ENCODE data around the gene KRT77. TPM values are rescaled to one million over a fixed set of nuclear protein-coding genes. Genes with fewer than 3 reads are reported as not detected.

KRT77 gene
- total RNA-seq, 2 experiments from 2014 or later = not detected

- Mint-ChIP-seq H3K27ac (no peak overlapping the region), H3K27me3 (peaks cover 6% of the 10 kb centered on the region), H3K9me3 (no peaks in the 10 kb centered on the region), H3K36me3 (no peaks in the 10 kb centered on the region), H3K4me3 (no peak overlapping the region), H3K4me1 (peaks cover 5% of the 10 kb centered on the region)
- no peak for DNase-seq
Measured at GRCh38 chr12:52708010-52708409, 4.7 kb upstream of the KRT77 start.

- Mint-ChIP-seq H3K27ac (no peak overlapping the region), H3K27me3 (no peaks in the 10 kb centered on the region), H3K36me3 (no peaks in the 10 kb centered on the region), H3K4me1 (peaks cover 5% of the 10 kb centered on the region), H3K4me3 (no peak overlapping the region), H3K9me3 (no peaks in the 10 kb centered on the region)
- no peak for DNase-seq
Measured at GRCh38 chr12:52704464-52704863, 1.1 kb upstream of the KRT77 start.

GRCh38 chr12:52703878-52704277 lies 554 bp upstream of the KRT77 start:
- DNase-seq = no peak
- Mint-ChIP-seq H3K27me3 (no peaks in the 10 kb centered on the region), H3K4me3 (no peak overlapping the region), H3K4me1 (peaks cover 5% of the 10 kb centered on the region), H3K27ac (no peak overlapping the region), H3K36me3 (no peaks in the 10 kb centered on the region), H3K9me3 (no peaks in the 10 kb centered on the region)

GRCh38 chr12:52702338-52702737 lies 986 bp downstream of the KRT77 start:
- no peaks in the 10 kb centered on the region for H3K9me3 Mint-ChIP-seq
- DNase-seq = no peak
- no peaks in the 10 kb centered on the region for H3K27me3 Mint-ChIP-seq
- H3K36me3 Mint-ChIP-seq = no peaks in the 10 kb centered on the region
- no peak overlapping the region for H3K27ac Mint-ChIP-seq
- H3K4me3 Mint-ChIP-seq = no peak overlapping the region
- H3K4me1 Mint-ChIP-seq = no peaks in the 10 kb centered on the region

- H3K4me3 Mint-ChIP-seq = no peak overlapping the region
Measured at GRCh38 chr12:52701281-52701680, 2.0 kb downstream of the KRT77 start.

GRCh38 chr12:52699960-52700359 lies 3.4 kb downstream of the KRT77 start:
- no peaks in the 10 kb centered on the region for H3K36me3 Mint-ChIP-seq
- H3K9me3 Mint-ChIP-seq = no peaks in the 10 kb centered on the region
- H3K4me3 Mint-ChIP-seq = no peak overlapping the region
- no peaks in the 10 kb centered on the region for H3K4me1 Mint-ChIP-seq
- no peak for DNase-seq
- no peaks in the 10 kb centered on the region for H3K27me3 Mint-ChIP-seq
- no peak overlapping the region for H3K27ac Mint-ChIP-seq

More at GRCh38 chr12:52701281-52701680, 2.0 kb downstream of the KRT77 start:
- H3K9me3 Mint-ChIP-seq = no peaks in the 10 kb centered on the region
- H3K4me1 Mint-ChIP-seq = no peaks in the 10 kb centered on the region
- no peak overlapping the region for H3K27ac Mint-ChIP-seq
- H3K36me3 Mint-ChIP-seq = no peaks in the 10 kb centered on the region
- H3K27me3 Mint-ChIP-seq = no peaks in the 10 kb centered on the region
- no peak for DNase-seq

GRCh38 chr12:52699373-52699772 lies 4.0 kb downstream of the KRT77 start:
- H3K4me3 Mint-ChIP-seq = no peak overlapping the region
- H3K9me3 Mint-ChIP-seq = no peaks in the 10 kb centered on the region
- H3K27ac Mint-ChIP-seq = no peak overlapping the region
- H3K27me3 Mint-ChIP-seq = no peaks in the 10 kb centered on the region
- no peak for DNase-seq
- no peaks in the 10 kb centered on the region for H3K4me1 Mint-ChIP-seq
- H3K36me3 Mint-ChIP-seq = no peaks in the 10 kb centered on the region

- Mint-ChIP-seq H3K4me3 (no peak overlapping the region), H3K27ac (no peak overlapping the region), H3K36me3 (no peaks in the 10 kb centered on the region), H3K9me3 (no peaks in the 10 kb centered on the region), H3K27me3 (no peaks in the 10 kb centered on the region), H3K4me1 (no peaks in the 10 kb centered on the region)
- no peak for DNase-seq
Measured at GRCh38 chr12:52698651-52699340, 4.5 kb downstream of the KRT77 start.

GRCh38 chr12:52697058-52697582 lies 6.2 kb downstream of the KRT77 start:
- DNase-seq = no peak
- no peaks in the 10 kb centered on the region for H3K27me3 Mint-ChIP-seq
- H3K9me3 Mint-ChIP-seq = no peaks in the 10 kb centered on the region
- H3K36me3 Mint-ChIP-seq = no peaks in the 10 kb centered on the region
- H3K4me1 Mint-ChIP-seq = no peaks in the 10 kb centered on the region
- no peak overlapping the region for H3K27ac Mint-ChIP-seq
- no peak overlapping the region for H3K4me3 Mint-ChIP-seq

GRCh38 chr12:52696588-52696987 lies 6.7 kb downstream of the KRT77 start:
- H3K9me3 Mint-ChIP-seq = no peaks in the 10 kb centered on the region
- H3K36me3 Mint-ChIP-seq = no peaks in the 10 kb centered on the region
- H3K4me1 Mint-ChIP-seq = peaks cover 2% of the 10 kb centered on the region
- no peak overlapping the region for H3K27ac Mint-ChIP-seq
- no peak for DNase-seq
- H3K27me3 Mint-ChIP-seq = no peaks in the 10 kb centered on the region
- no peak overlapping the region for H3K4me3 Mint-ChIP-seq

- Mint-ChIP-seq H3K36me3 (no peaks in the 10 kb centered on the region), H3K27me3 (no peaks in the 10 kb centered on the region), H3K27ac (no peak overlapping the region), H3K4me1 (peaks cover 11% of the 10 kb centered on the region), H3K9me3 (no peaks in the 10 kb centered on the region), H3K4me3 (no peak overlapping the region)
- DNase-seq = no peak
Measured at GRCh38 chr12:52695039-52695438, 8.3 kb downstream of the KRT77 start.

- no peaks in the 10 kb centered on the region for H3K27me3 Mint-ChIP-seq
- no peaks in the 10 kb centered on the region for H3K36me3 Mint-ChIP-seq
- no peak for DNase-seq
- no peak overlapping the region for H3K4me3 Mint-ChIP-seq
- H3K27ac Mint-ChIP-seq = no peak overlapping the region
- H3K9me3 Mint-ChIP-seq = no peaks in the 10 kb centered on the region
- H3K4me1 Mint-ChIP-seq = peaks cover 11% of the 10 kb centered on the region
Measured at GRCh38 chr12:52694151-52694550, 9.2 kb downstream of the KRT77 start.

- no peak overlapping the region for H3K27ac Mint-ChIP-seq
- no peak overlapping the region for H3K4me3 Mint-ChIP-seq
- no peak for DNase-seq
- H3K36me3 Mint-ChIP-seq = no peaks in the 10 kb centered on the region
- peaks cover 11% of the 10 kb centered on the region for H3K4me1 Mint-ChIP-seq
- H3K27me3 Mint-ChIP-seq = no peaks in the 10 kb centered on the region
- H3K9me3 Mint-ChIP-seq = no peaks in the 10 kb centered on the region
Measured at GRCh38 chr12:52693261-52693660, 10.1 kb downstream of the KRT77 start.

GRCh38 chr12:52692254-52692653 lies 11.1 kb downstream of the KRT77 start:
- H3K36me3 Mint-ChIP-seq = no peaks in the 10 kb centered on the region
- H3K4me3 Mint-ChIP-seq = no peak overlapping the region

GRCh38 chr12:52691841-52692150 lies 11.5 kb downstream of the KRT77 start:
- no peak for DNase-seq
- Mint-ChIP-seq H3K36me3 (no peaks in the 10 kb centered on the region), H3K9me3 (no peaks in the 10 kb centered on the region), H3K4me1 (peaks cover 11% of the 10 kb centered on the region), H3K4me3 (no peak overlapping the region), H3K27ac (no peak overlapping the region), H3K27me3 (no peaks in the 10 kb centered on the region)

More at GRCh38 chr12:52692254-52692653, 11.1 kb downstream of the KRT77 start:
- no peaks in the 10 kb centered on the region for H3K9me3 Mint-ChIP-seq
- peaks cover 11% of the 10 kb centered on the region for H3K4me1 Mint-ChIP-seq
- H3K27me3 Mint-ChIP-seq = no peaks in the 10 kb centered on the region
- no peak overlapping the region for H3K27ac Mint-ChIP-seq
- DNase-seq = no peak

GRCh38 chr12:52691076-52691840 lies 12.1 kb downstream of the KRT77 start:
- H3K27me3 Mint-ChIP-seq = no peaks in the 10 kb centered on the region
- no peaks in the 10 kb centered on the region for H3K36me3 Mint-ChIP-seq
- H3K4me3 Mint-ChIP-seq = peak overlapping the region; percentile 71
- no peaks in the 10 kb centered on the region for H3K9me3 Mint-ChIP-seq
- peaks cover 11% of the 10 kb centered on the region for H3K4me1 Mint-ChIP-seq
- H3K27ac Mint-ChIP-seq = no peak overlapping the region
- DNase-seq = peak; percentile 57
